A549 (cell line): ENCODE measurements around the gene KDF1. TPM values are rescaled to one million over a fixed set of nuclear protein-coding genes. Genes with fewer than 3 reads are reported as not detected.

Experiments
- ATAC-seq, 2 experiments: fragments of 200-7000 bp in 1 of 2; fragments of >200 bp in 1 of 2; cut with Nextera tagmentation in 1 of 2; cut with Tn5 transposase in 1 of 2; 3 replicates each; pipeline versions ENCODE4 v1.8.0 to v1.9.1; 2018 to 2020; ENCODE audit warnings: mild to moderate bottlenecking in 1 of 2, moderate library complexity in 1 of 2
- CTCF ChIA-PET: fragments of 300-600 bp; sonication (Branson Sonifier 250); formaldehyde crosslinking; extraction: SDS; loops from one replicate; lab custom pipeline; 2021; ENCODE audit warnings: antibody characterized with exemption, inconsistent platforms; lab: Yijun Ruan, JAX
- POLR2A ChIA-PET: fragments of 350-600 bp; formaldehyde crosslinking; extraction: SDS; loops from one replicate; lab custom pipeline; 2021; ENCODE audit warnings: antibody characterized with exemption, inconsistent platforms; lab: Yijun Ruan, JAX
- DNase-seq, 2 experiments: peaks; one replicate each; pipeline versions ENCODE4 v3.0.0 to v3.0.0-alpha.2; 2011 to 2016; ENCODE audit warnings: low read depth in 1 of 2, low spot score in 1 of 2
- FAIRE-seq: peaks from 2 replicates; lab custom pipeline; 2011; peaks lifted over from hg19 to GRCh38; lab: Jason Lieb, UNC
- H3K27ac ChIP-seq, 2 experiments: fragments of >200 bp; sonication (Bioruptor Twin); formaldehyde crosslinking; 3 replicates each; pipeline ENCODE4 v1.5.1; 2016 to 2017
- H3K4me1 ChIP-seq: fragments of >200 bp; sonication (Bioruptor Twin); formaldehyde crosslinking; 3 replicates; pipeline ENCODE4 v1.6.1; 2016
- H3K4me2 ChIP-seq: fragments of >200 bp; sonication (Bioruptor Twin); formaldehyde crosslinking; 3 replicates; pipeline ENCODE4 v1.6.1; 2016
- H3K4me3 ChIP-seq: fragments of >200 bp; sonication (Bioruptor Twin); formaldehyde crosslinking; 3 replicates; pipeline ENCODE4 v1.5.1; 2016
- H3K9me3 ChIP-seq: fragments of >200 bp; sonication (Bioruptor Twin); formaldehyde crosslinking; 3 replicates; pipeline ENCODE4 v1.6.1; 2016
- CEBPB ChIP-seq, 2 experiments: fragments of >200 bp in 1 of 2; sonication (Bioruptor Twin) in 1 of 2; formaldehyde crosslinking in 1 of 2; IDR thresholded peaks; 2 replicates each; pipeline ENCODE4 v1.6.1; 2012 to 2016
- EP300 ChIP-seq, 2 experiments: fragments of >200 bp; sonication (Bioruptor Twin); formaldehyde crosslinking; IDR thresholded peaks; 2 replicates in 1 of 2; 3 replicates in 1 of 2; pipeline ENCODE4 v1.6.1; 2016 to 2017
- ESRRA ChIP-seq: fragments of 150-350 bp; IDR thresholded peaks from 2 replicates; pipeline ENCODE4 v1.6.1; 2014; ENCODE audit warnings: mild to moderate bottlenecking, low read length, borderline replicate concordance
- FOSB ChIP-seq: fragments of 250-450 bp; sonication (Bioruptor Pico); IDR thresholded peaks from 2 replicates; pipeline ENCODE4 v1.5.0; 2020; ENCODE audit warnings: mild to moderate bottlenecking, moderate library complexity
- FOSL2 ChIP-seq, 2 experiments: fragments of 450-650 bp in 1 of 2; fragments of >200 bp in 1 of 2; sonication (Bioruptor Twin) in 1 of 2; formaldehyde crosslinking; IDR thresholded peaks; 2 replicates each; pipeline versions ENCODE4 v1.5.0 to v1.6.1; 2016 to 2020; ENCODE audit warnings: mild to moderate bottlenecking in 1 of 2, moderate library complexity in 1 of 2
- GATA3 ChIP-seq: IDR thresholded peaks from 2 replicates; pipeline ENCODE4 v1.6.1; 2012; ENCODE audit warnings: borderline replicate concordance
- HEYL ChIP-seq: fragments of 250-450 bp; sonication (Bioruptor Pico); IDR thresholded peaks from 2 replicates; pipeline ENCODE4 v1.8.0; 2021; ENCODE audit warnings: mild to moderate bottlenecking, moderate library complexity
- HOXA7 ChIP-seq: fragments of 250-450 bp; sonication (Bioruptor Pico); IDR thresholded peaks from 2 replicates; pipeline ENCODE4 v1.5.0; 2020; ENCODE audit warnings: mild to moderate bottlenecking, moderate library complexity
- HOXB5 ChIP-seq: fragments of 250-450 bp; sonication (Bioruptor Pico); IDR thresholded peaks from 2 replicates; pipeline ENCODE4 v1.5.0; 2020; ENCODE audit warnings: mild to moderate bottlenecking, moderate library complexity
- JUN ChIP-seq, 2 experiments: fragments of >200 bp; sonication (Bioruptor Twin); formaldehyde crosslinking; IDR thresholded peaks; 2 replicates in 1 of 2; 3 replicates in 1 of 2; pipeline ENCODE4 v1.6.1; 2016 to 2017
- MAFK ChIP-seq: fragments of 450-650 bp; IDR thresholded peaks from 2 replicates; pipeline ENCODE4 v1.6.1; 2014; ENCODE audit not compliant: partially characterized antibody
- MYC ChIP-seq: IDR thresholded peaks from 2 replicates; pipeline ENCODE4 v1.6.1; 2012; ENCODE audit warnings: mild to moderate bottlenecking, inconsistent platforms, low read length, improper control_type of control experiment, borderline replicate concordance
- NR3C1 ChIP-seq: fragments of >200 bp; sonication (Bioruptor Twin); formaldehyde crosslinking; IDR thresholded peaks from 3 replicates; pipeline ENCODE4 v1.6.1; 2017
- POLR2AphosphoS2 ChIP-seq: conservative IDR thresholded peaks from 2 replicates; pipeline ENCODE4 v1.6.1; 2012; ENCODE audit warnings: low read length, improper control_type of control experiment, inconsistent platforms
- RAD21 ChIP-seq, 2 experiments: fragments of >200 bp in 1 of 2; sonication (Bioruptor Twin) in 1 of 2; formaldehyde crosslinking in 1 of 2; IDR thresholded peaks in 1 of 2; conservative IDR thresholded peaks in 1 of 2; 2 replicates in 1 of 2; 3 replicates in 1 of 2; pipeline ENCODE4 v1.6.1; 2012 to 2018; ENCODE audit warnings: inconsistent platforms in 1 of 2
- RNF2 ChIP-seq: fragments of 200-600 bp; sonication (generic); IDR thresholded peaks from 2 replicates; pipeline ENCODE4 v1.6.1; 2016; ENCODE audit warnings: low read depth, mild to moderate bottlenecking, antibody characterized with exemption, moderate library complexity, borderline replicate concordance
- TFCP2L1 ChIP-seq: fragments of 250-450 bp; sonication (Bioruptor Pico); IDR thresholded peaks from 2 replicates; pipeline ENCODE4 v1.5.0; 2021; ENCODE audit warnings: mild to moderate bottlenecking
- TP53 ChIP-seq: fragments of 250-450 bp; sonication (Bioruptor Pico); IDR thresholded peaks from 2 replicates; pipeline ENCODE4 v1.5.0; 2021; ENCODE audit warnings: mild to moderate bottlenecking, moderate library complexity
- WGBS: methylation state at CpG from one replicate; pipeline ENCODE4 v1.1.6; 2017; ENCODE audit errors: missing lambda C conversion rate; 5-methylcytosine and 5-hydroxymethylcytosine counted together
- polyA plus RNA-seq, 4 experiments: library from polyadenylated mRNA; depleted of rRNA in 3 of 4; stranded (reverse); fragments of >200 nt; fragmentation: RNase III in 1 of 4; extraction: RNeasy Plus Mini Kit Qiagen cat#74134 plus additional on column Dnase treatment in 1 of 4; gene quantifications; 2 replicates in 3 of 4; 3 replicates in 1 of 4; pipeline ENCODE4 v1.2.3, GENCODE V29; 2011 to 2017
- TF ChIP-seq, protein P1 (sequence below): IDR thresholded peaks from 2 replicates; pipeline ENCODE4 v1.6.1; 2012
- TF ChIP-seq, protein P2 (sequence below): IDR thresholded peaks from 2 replicates; pipeline ENCODE4 v1.6.1; 2012
- TF ChIP-seq, protein P3 (sequence below): fragments of 450-650 bp; IDR thresholded peaks from 2 replicates; pipeline ENCODE4 v1.6.1; 2014; ENCODE audit warnings: antibody characterized with exemption

Gene KDF1
- polyA plus RNA-seq, 2 of the 4 experiments (the other 2 are of a cell fraction): not detected

DNA sequence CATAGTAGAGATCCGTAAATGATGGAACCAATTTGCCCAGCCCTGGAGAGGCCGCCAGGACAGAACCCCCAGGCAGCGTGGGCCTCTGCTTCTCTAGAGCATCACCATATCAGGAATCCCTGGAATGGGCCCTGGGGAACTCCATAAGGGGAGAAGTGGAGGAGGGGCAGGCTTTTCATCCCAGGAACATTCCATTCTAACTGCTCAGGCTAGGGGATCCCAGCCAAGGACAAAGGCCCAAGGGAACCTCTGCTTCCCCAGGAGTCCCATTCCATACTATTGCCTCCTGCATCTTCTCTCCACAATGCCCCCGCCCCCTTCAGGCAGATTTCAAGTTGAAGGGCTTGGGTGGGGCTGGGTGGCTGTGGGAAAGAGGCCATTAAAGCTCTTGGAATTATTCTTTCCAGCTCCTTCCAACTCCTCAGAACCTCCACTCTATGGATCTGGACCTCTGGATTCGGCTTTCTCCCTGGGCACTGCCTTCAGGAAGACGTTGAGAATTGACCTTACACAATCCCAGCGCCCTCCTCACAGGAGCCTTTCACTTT is 39.2 kb upstream of the KDF1 start:
- POLR2A ChIA-PET: no interaction called here
- Histone ChIP-seq H3K4me1 (peaks cover 71% of the 10 kb centered on the region), H3K9me3 (no peaks in the 10 kb centered on the region), H3K27ac (peak overlapping the region; percentile 100), H3K4me3 (peak overlapping the region; percentile 96; the same call in 2 of the 3 replicates), H3K4me2 (peak overlapping the region; percentile 99)
- peak in 1 of 2 experiments; percentile 28; a peak in 1 of 5 replicates for TF ChIP-seq EP300 (IDR thresholded peaks at IDR 0.05)
- no peak for TF ChIP-seq HEYL
- peak in 1 of 2 experiments; percentile 7; a peak in 1 of 4 replicates for TF ChIP-seq CEBPB (IDR thresholded peaks at IDR 0.05)
- no peak for TF ChIP-seq RNF2
- TF ChIP-seq NR3C1: no peak
- TF ChIP-seq, protein P1, sequence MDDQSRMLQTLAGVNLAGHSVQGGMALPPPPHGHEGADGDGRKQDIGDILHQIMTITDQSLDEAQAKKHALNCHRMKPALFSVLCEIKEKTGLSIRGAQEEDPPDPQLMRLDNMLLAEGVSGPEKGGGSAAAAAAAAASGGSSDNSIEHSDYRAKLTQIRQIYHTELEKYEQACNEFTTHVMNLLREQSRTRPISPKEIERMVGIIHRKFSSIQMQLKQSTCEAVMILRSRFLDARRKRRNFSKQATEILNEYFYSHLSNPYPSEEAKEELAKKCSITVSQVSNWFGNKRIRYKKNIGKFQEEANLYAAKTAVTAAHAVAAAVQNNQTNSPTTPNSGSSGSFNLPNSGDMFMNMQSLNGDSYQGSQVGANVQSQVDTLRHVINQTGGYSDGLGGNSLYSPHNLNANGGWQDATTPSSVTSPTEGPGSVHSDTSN: peak; percentile 70; the same call in 1 of the 2 replicates
- TF ChIP-seq RAD21 (conservative IDR thresholded peaks at IDR 0.05 in 1 of 2, IDR thresholded peaks at IDR 0.05 in 1 of 2): peak in 1 of 2 experiments; percentile 4; a peak in 1 of 5 replicates
- no peak for TF ChIP-seq MYC
- TF ChIP-seq, protein P2, sequence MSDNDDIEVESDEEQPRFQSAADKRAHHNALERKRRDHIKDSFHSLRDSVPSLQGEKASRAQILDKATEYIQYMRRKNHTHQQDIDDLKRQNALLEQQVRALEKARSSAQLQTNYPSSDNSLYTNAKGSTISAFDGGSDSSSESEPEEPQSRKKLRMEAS: peak; percentile 25; the same call in 1 of the 2 replicates
- TF ChIP-seq JUN (IDR thresholded peaks at IDR 0.05): peak in 1 of 2 experiments; percentile 66; a peak in 2 of 5 replicates
- peak; percentile 76 for TF ChIP-seq GATA3
- TF ChIP-seq POLR2AphosphoS2: peak; percentile 84
- no peak for TF ChIP-seq FOSL2 (IDR thresholded peaks at IDR 0.05)
- peak; percentile 68 for TF ChIP-seq FOSL2 (CRISPR knock-in tag; IDR thresholded peaks at IDR 0.05)
- TF ChIP-seq, protein P3, sequence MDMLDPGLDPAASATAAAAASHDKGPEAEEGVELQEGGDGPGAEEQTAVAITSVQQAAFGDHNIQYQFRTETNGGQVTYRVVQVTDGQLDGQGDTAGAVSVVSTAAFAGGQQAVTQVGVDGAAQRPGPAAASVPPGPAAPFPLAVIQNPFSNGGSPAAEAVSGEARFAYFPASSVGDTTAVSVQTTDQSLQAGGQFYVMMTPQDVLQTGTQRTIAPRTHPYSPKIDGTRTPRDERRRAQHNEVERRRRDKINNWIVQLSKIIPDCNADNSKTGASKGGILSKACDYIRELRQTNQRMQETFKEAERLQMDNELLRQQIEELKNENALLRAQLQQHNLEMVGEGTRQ: no peak
- TF ChIP-seq HOXA7 (CRISPR knock-in tag): no peak
- 0% methylated on average over 7 of the region's 7 CpGs for WGBS
- CTCF ChIA-PET: interaction anchor here (0.7 to 10.6 kb wide), 7 partner anchors 11 to 97 kb away, joined by 3 to 188 read pairs (median 6); partner anchors contain the start of gene TENT5B
- peak; percentile 80 to 90 for DNase-seq
- FAIRE-seq: no peak
- ATAC-seq: peak; percentile 48 to 56

DNA sequence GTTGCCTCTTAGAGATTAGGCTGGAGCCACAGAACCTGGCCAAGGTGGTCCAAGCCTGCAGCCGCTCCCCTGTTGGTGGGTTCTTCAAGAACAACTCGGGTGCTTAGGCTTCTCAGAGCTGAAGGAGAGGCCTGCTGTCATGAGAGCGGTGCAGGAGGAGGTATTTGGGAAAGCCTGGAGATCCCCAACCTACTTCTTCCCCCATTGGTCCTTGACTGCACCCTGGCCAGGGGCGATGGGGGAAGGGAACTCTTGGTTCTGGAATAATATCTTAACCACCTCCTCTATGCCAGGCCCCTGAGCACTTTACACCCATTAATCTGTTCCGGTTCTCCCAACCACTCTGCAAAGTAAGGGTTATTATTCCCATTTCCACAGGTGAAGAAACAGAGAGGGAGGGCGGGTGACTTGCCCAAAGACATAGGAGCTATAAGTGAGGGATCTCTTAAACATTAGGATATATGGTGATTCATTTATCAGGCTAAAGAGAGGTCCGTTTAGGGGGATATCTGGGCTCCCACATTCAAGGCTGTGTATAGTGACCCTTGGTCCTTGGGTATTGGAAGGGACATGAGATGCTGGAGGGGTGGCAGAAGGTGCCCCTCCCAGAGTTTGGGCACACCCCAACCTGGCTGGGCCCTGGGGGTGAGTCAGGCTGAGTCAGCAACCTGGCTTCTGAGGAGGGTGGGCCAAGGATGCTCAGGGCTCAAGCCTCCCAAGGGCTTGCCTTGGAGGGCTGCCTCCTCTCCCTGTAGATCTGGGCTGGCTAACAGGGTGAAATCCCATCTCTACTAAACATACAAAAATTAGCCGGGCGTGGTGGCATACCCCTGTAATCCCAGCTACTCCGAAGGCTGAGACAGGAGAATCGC is 38.4 kb upstream of the KDF1 start:
- no peaks in the 10 kb centered on the region for H3K9me3 ChIP-seq
- peak; percentile 55; the same call in 1 of the 2 replicates for TF ChIP-seq FOSL2 (IDR thresholded peaks at IDR 0.05)
- peak; percentile 78 for TF ChIP-seq FOSL2 (CRISPR knock-in tag; IDR thresholded peaks at IDR 0.05)
- peak; percentile 77; the same call in 1 of the 2 replicates for TF ChIP-seq POLR2AphosphoS2
- TF ChIP-seq FOSB (CRISPR knock-in tag): no peak
- peak; percentile 37; the same call in 1 of the 2 replicates for TF ChIP-seq TP53 (CRISPR knock-in tag)
- TF ChIP-seq, protein P1: peak; percentile 65; the same call in 1 of the 2 replicates
- peak; percentile 92 for TF ChIP-seq MAFK
- no peak for TF ChIP-seq HOXB5 (CRISPR knock-in tag)
- no peak for TF ChIP-seq ESRRA
- 0 out of 2 replicates have a peak, but pooled peaks have one; percentile 35 for TF ChIP-seq TFCP2L1
- ATAC-seq (peak; percentile 30 to 39; a peak in 5 of 6 replicates), DNase-seq (peak in 1 of 2 experiments; percentile 67), FAIRE-seq (no peak)
- peaks cover 63% of the 10 kb centered on the region for H3K4me1 ChIP-seq
- peak overlapping the region; percentile 96 for H3K4me3 ChIP-seq
- ChIA-PET CTCF (interaction anchor here (0.6 to 10.6 kb wide), 24 partner anchors 8 to 1301 kb away, joined by 3 to 188 read pairs (median 6); partner anchors contain the start of genes KDF1 and TENT5B), POLR2A (interaction anchor here (1.0 to 1.1 kb wide), 2 partner anchors 14 to 32 kb away, joined by 3 to 5 read pairs; partner anchors contain the start of gene TENT5B)
- peak overlapping the region; percentile 100 for H3K27ac ChIP-seq
- H3K4me2 ChIP-seq: peak overlapping the region; percentile 99
- 22% methylated on average over 11 of the region's 11 CpGs for WGBS
